IMR-90 (cell line): Measurements from ENCODE around the gene DCHS2. TPM values are rescaled to one million over a fixed set of nuclear protein-coding genes. Genes with fewer than 3 reads are reported as not detected.

ENCODE experiments used
- ATAC-seq: fragments of 200-7000 bp; cut with Tn5 transposase; 2 replicates; pipeline ENCODE4 v1.9.1; 2020; ENCODE audit warnings: low read depth, mild to moderate bottlenecking, moderate library complexity
- BruUV-seq: library from RNA; stranded (reverse); fragments of 400-500 nt; replicated peaks from 2 replicates; lab custom pipeline; 2021; lab: Mats Ljungman, UMichigan
- CTCF ChIA-PET: fragments of 300-600 bp; formaldehyde crosslinking; extraction: SDS; loops from one replicate; lab custom pipeline; 2021; ENCODE audit warnings: antibody characterized with exemption; lab: Yijun Ruan, JAX
- POLR2A ChIA-PET: fragments of 300-600 bp; sonication (Branson Sonifier 250); formaldehyde crosslinking; loops from one replicate; lab custom pipeline; 2022; ENCODE audit warnings: antibody characterized with exemption; ENCODE audit not compliant: unreplicated experiment; lab: Charles Lee
- DNase-seq: peaks from one replicate; pipeline ENCODE4 v3.0.0; 2013
- H2AFZ ChIP-seq: replicated peaks from 2 replicates; pipeline ENCODE3; 2013; ENCODE audit warnings: low read length, mild to moderate bottlenecking; ENCODE audit not compliant: poor library complexity
- H2AK5ac ChIP-seq: 2 replicates; pipeline ENCODE4 v1.6.1; 2013; ENCODE audit warnings: low read depth, low read length, inconsistent platforms
- H2AK9ac ChIP-seq: replicated peaks from 2 replicates; pipeline ENCODE3; 2013; ENCODE audit warnings: mild to moderate bottlenecking, low read depth, low read length, moderate library complexity; ENCODE audit not compliant: poor library complexity
- H2BK120ac ChIP-seq: 2 replicates; pipeline ENCODE4 v1.6.1; 2013; ENCODE audit warnings: low read depth, low read length, inconsistent platforms
- H2BK15ac ChIP-seq: 3 replicates; pipeline ENCODE4 v1.6.1; 2013; ENCODE audit warnings: low read depth, low read length, inconsistent platforms
- H2BK20ac ChIP-seq: 2 replicates; pipeline ENCODE4 v1.6.1; 2013; ENCODE audit warnings: low read depth, mild to moderate bottlenecking, inconsistent platforms, low read length, moderate library complexity
- H2BK5ac ChIP-seq: 2 replicates; pipeline ENCODE4 v1.6.1; 2013; ENCODE audit warnings: mild to moderate bottlenecking, low read depth, low read length, inconsistent platforms; ENCODE audit not compliant: poor library complexity, severe bottlenecking
- H3K14ac ChIP-seq: replicated peaks from 2 replicates; pipeline ENCODE4 v1.6.1; 2013; ENCODE audit warnings: low read depth, low read length, inconsistent platforms
- H3K18ac ChIP-seq: 2 replicates; pipeline ENCODE4 v1.6.1; 2013; ENCODE audit warnings: low read depth, low read length, control low read depth
- H3K23ac ChIP-seq: 2 replicates; pipeline ENCODE4 v1.6.1; 2013; ENCODE audit warnings: low read depth, low read length, inconsistent platforms
- H3K27ac ChIP-seq: 2 replicates; pipeline ENCODE4 v1.5.1; 2013; ENCODE audit warnings: mild to moderate bottlenecking, control low read depth, low read length; ENCODE audit not compliant: insufficient read depth
- H3K27me3 ChIP-seq: 2 replicates; pipeline ENCODE4 v1.6.1; 2013; ENCODE audit warnings: low read length; ENCODE audit not compliant: control insufficient read depth, insufficient read depth
- H3K36me3 ChIP-seq: 2 replicates; pipeline ENCODE4 v1.6.1; 2013; ENCODE audit warnings: low read length, mixed read lengths; ENCODE audit not compliant: control insufficient read depth, insufficient read depth
- H3K4ac ChIP-seq: 2 replicates; pipeline ENCODE4 v1.6.1; 2013; ENCODE audit warnings: low read depth, low read length, inconsistent platforms
- H3K4me1 ChIP-seq: 2 replicates; pipeline ENCODE4 v1.6.1; 2013; ENCODE audit warnings: low read length, mixed read lengths; ENCODE audit not compliant: control insufficient read depth, insufficient read depth
- H3K4me2 ChIP-seq: 2 replicates; pipeline ENCODE4 v1.6.1; 2013; ENCODE audit warnings: low read depth, mild to moderate bottlenecking, control low read depth, low read length, moderate library complexity
- H3K4me3 ChIP-seq: 2 replicates; pipeline ENCODE4 v1.5.1; 2013; ENCODE audit warnings: low read depth, mild to moderate bottlenecking, control low read depth, low read length, moderate library complexity; ENCODE audit not compliant: insufficient read depth
- H3K56ac ChIP-seq: 2 replicates; pipeline ENCODE4 v1.6.1; 2013; ENCODE audit warnings: low read length, inconsistent platforms; ENCODE audit not compliant: insufficient read depth; ENCODE audit errors: extremely low read depth
- H3K79me1 ChIP-seq, 2 experiments: 2 replicates each; pipeline ENCODE4 v1.6.1; 2013; ENCODE audit warnings: low read length in 2 of 2, inconsistent platforms in 1 of 2, low read depth in 1 of 2
- H3K9ac ChIP-seq: 2 replicates; pipeline ENCODE4 v1.6.1; 2013; ENCODE audit warnings: low read depth, low read length, control low read depth
- H3K9me1 ChIP-seq: 2 replicates; pipeline ENCODE4 v1.6.1; 2013; ENCODE audit warnings: low read length, inconsistent platforms; ENCODE audit not compliant: insufficient read depth
- H3K9me3 ChIP-seq: 2 replicates; pipeline ENCODE4 v1.6.1; 2013; ENCODE audit warnings: low read length; ENCODE audit not compliant: control insufficient read depth, insufficient read depth
- H4K20me1 ChIP-seq: 2 replicates; pipeline ENCODE4 v1.6.1; 2013; ENCODE audit warnings: low read length, inconsistent platforms; ENCODE audit not compliant: insufficient read depth
- H4K5ac ChIP-seq: 2 replicates; pipeline ENCODE4 v1.6.1; 2013; ENCODE audit warnings: mild to moderate bottlenecking, low read depth, low read length, control low read depth
- H4K8ac ChIP-seq, 2 experiments: 2 replicates each; pipeline ENCODE4 v1.6.1; 2013; ENCODE audit warnings: low read depth in 2 of 2, low read length in 2 of 2, control low read depth in 1 of 2, inconsistent platforms in 1 of 2
- H4K91ac ChIP-seq: 2 replicates; pipeline ENCODE4 v1.6.1; 2013; ENCODE audit warnings: low read depth, low read length, inconsistent platforms; ENCODE audit not compliant: insufficient read depth
- BHLHE40 ChIP-seq: fragments of 150-350 bp; IDR thresholded peaks from 2 replicates; pipeline ENCODE4 v1.6.1; 2016; ENCODE audit warnings: mild to moderate bottlenecking, low read depth, low read length
- CEBPB ChIP-seq: IDR thresholded peaks from 2 replicates; pipeline ENCODE4 v1.6.1; 2012; ENCODE audit warnings: low read depth, low read length, improper control_type of control experiment
- CHD1 ChIP-seq: IDR thresholded peaks from 2 replicates; pipeline ENCODE4 v1.6.1; 2012; ENCODE audit warnings: low read depth, low read length, improper control_type of control experiment
- CTCF ChIP-seq: conservative IDR thresholded peaks from 2 replicates; pipeline ENCODE4 v1.5.1; 2012; ENCODE audit warnings: mild to moderate bottlenecking, low read depth, low read length, improper control_type of control experiment
- ELK1 ChIP-seq: fragments of 150-350 bp; IDR thresholded peaks from 2 replicates; pipeline ENCODE4 v1.6.1; 2016; ENCODE audit warnings: low read depth, mild to moderate bottlenecking, low read length, moderate library complexity, borderline replicate concordance
- FOS ChIP-seq: fragments of 150-350 bp; IDR thresholded peaks from 2 replicates; pipeline ENCODE4 v1.6.1; 2016; ENCODE audit warnings: low read depth, low read length
- MAFK ChIP-seq: IDR thresholded peaks from 2 replicates; pipeline ENCODE4 v1.6.1; 2012; ENCODE audit warnings: low read depth, low read length, improper control_type of control experiment
- MAZ ChIP-seq: IDR thresholded peaks from 2 replicates; pipeline ENCODE4 v1.6.1; 2012; ENCODE audit warnings: low read depth, mild to moderate bottlenecking, low read length, improper control_type of control experiment, moderate library complexity, borderline replicate concordance
- MXI1 ChIP-seq: IDR thresholded peaks from 2 replicates; pipeline ENCODE4 v1.6.1; 2012; ENCODE audit warnings: low read depth, mild to moderate bottlenecking, low read length, moderate library complexity, borderline replicate concordance
- NFE2L2 ChIP-seq: fragments of 150-350 bp; IDR thresholded peaks from 2 replicates; pipeline ENCODE4 v1.6.1; 2016; ENCODE audit warnings: low read depth, mild to moderate bottlenecking, low read length
- POLR2A ChIP-seq: IDR thresholded peaks from 2 replicates; pipeline ENCODE4 v1.6.1; 2012; ENCODE audit warnings: mild to moderate bottlenecking, low read depth, low read length
- RAD21 ChIP-seq: IDR thresholded peaks from 2 replicates; pipeline ENCODE4 v1.6.1; 2012; ENCODE audit warnings: low read length, improper control_type of control experiment
- RCOR1 ChIP-seq: IDR thresholded peaks from 2 replicates; pipeline ENCODE4 v1.6.1; 2012; ENCODE audit warnings: mild to moderate bottlenecking, low read length, improper control_type of control experiment; ENCODE audit not compliant: insufficient replicate concordance
- RFX5 ChIP-seq: IDR thresholded peaks from 2 replicates; pipeline ENCODE4 v1.8.0; 2012; ENCODE audit warnings: low read depth, mild to moderate bottlenecking, low read length, moderate library complexity
- SMC3 ChIP-seq: fragments of 150-350 bp; IDR thresholded peaks from 2 replicates; pipeline ENCODE4 v1.6.1; 2016; ENCODE audit warnings: low read depth, mild to moderate bottlenecking, antibody characterized with exemption, low read length, moderate library complexity
- USF2 ChIP-seq: fragments of 150-350 bp; IDR thresholded peaks from 2 replicates; pipeline ENCODE4 v1.6.1; 2017; ENCODE audit warnings: mild to moderate bottlenecking, antibody characterized with exemption, low read length, low read depth
- WGBS, 2 experiments: methylation state at CpG; one replicate each; pipeline versions ENCODE4 v1.1.5 to v1.1.7; 2013; ENCODE audit warnings: missing lambda C conversion rate in 2 of 2; ENCODE audit not compliant: insufficient read length in 1 of 2; ENCODE audit errors: extremely low coverage in 2 of 2; 5-methylcytosine and 5-hydroxymethylcytosine counted together
- dilution Hi-C: fragments of 300-500 bp; cut with HindIII; formaldehyde crosslinking; loops from one replicate; pipeline ENCODE4 v1.14.3; 2018; ENCODE audit warnings: low sequenced_read_pairs; ENCODE audit not compliant: unreplicated experiment
- in situ Hi-C: fragments of 300-500 bp; cut with MboI; formaldehyde crosslinking; loops from 3 replicates; pipeline ENCODE4 v1.14.3; 2019; ENCODE audit warnings: low sequenced_read_pairs, inconsistent platforms, mixed read lengths
- intact Hi-C: fragments of 100-400 bp; cut with micrococcal nuclease; formaldehyde crosslinking; loops from 2 replicates; pipeline ENCODE4 v1.10.0; 2022
- polyA plus RNA-seq, 3 experiments: library from polyadenylated mRNA; depleted of rRNA; stranded (reverse); fragments of >200 nt; gene quantifications; 2 replicates each; pipeline ENCODE4 v1.2.3, GENCODE V29; 2012; ENCODE audit warnings: low replicate concordance in 1 of 3
- total RNA-seq: library from RNA; depleted of rRNA; stranded (reverse); fragments of >200 nt; gene quantifications from 2 replicates; pipeline ENCODE4 v1.2.3, GENCODE V29; 2012

Gene DCHS2
- total and polyA plus RNA-seq, 2 of the 4 experiments (the other 2 are of a cell fraction), result not detected

GRCh38 chr4:154345359-154345758, 146.2 kb downstream of the DCHS2 start:
- Histone ChIP-seq H3K4me3 (no peak overlapping the region), H3K56ac (no peak overlapping the region), H3K36me3 (no peaks in the 10 kb centered on the region), H2BK15ac (no peak overlapping the region), H3K27ac (no peak overlapping the region), H3K9me3 (no peaks in the 10 kb centered on the region), H3K4me2 (no peak overlapping the region), H2BK5ac (no peak overlapping the region), H3K4me1 (no peaks in the 10 kb centered on the region), H2BK120ac (no peak overlapping the region), H3K23ac (no peak overlapping the region), H2AK5ac (no peak overlapping the region), H3K79me1 (no peaks in the 10 kb centered on the region), H3K9ac (no peak overlapping the region), H4K20me1 (no peaks in the 10 kb centered on the region), H3K27me3 (no peaks in the 10 kb centered on the region), H2AK9ac (no peak overlapping the region), H4K8ac (no peak overlapping the region), H3K9me1 (no peaks in the 10 kb centered on the region), H4K91ac (no peak overlapping the region), H2AFZ (no peak overlapping the region), H3K4ac (no peak overlapping the region), H3K18ac (no peak overlapping the region), H3K14ac (no peak overlapping the region), H4K5ac (no peak overlapping the region), H2BK20ac (no peak overlapping the region)
- TF ChIP-seq RCOR1 (no peak), MAFK (no peak), USF2 (no peak), BHLHE40 (no peak), SMC3 (no peak), RAD21 (no peak), RFX5 (no peak), FOS (no peak), ELK1 (no peak), POLR2A (no peak), CEBPB (no peak), NFE2L2 (no peak), MAZ (no peak), CHD1 (no peak), CTCF (no peak), MXI1 (no peak)
- dilution Hi-C loops (no loop called here), intact Hi-C loops (no loop called here), in situ Hi-C loops (no loop called here)
- BruUV-seq, result no TSS peak
- no CpG with 5 or more reads among the region's 1 CpG for WGBS, 2 experiments
- CTCF ChIA-PET, result no interaction called here
- no peak for DNase-seq
- POLR2A ChIA-PET, result no interaction called here
- no peak for ATAC-seq
